Measurements from ENCODE around the gene RASAL2. TPM values are rescaled to one million over a fixed set of nuclear protein-coding genes. Genes with fewer than 3 reads are reported as not detected.

RASAL2 gene
- total RNA-seq, 1 experiment from 2014 or later = 36.8 TPM

DNA sequence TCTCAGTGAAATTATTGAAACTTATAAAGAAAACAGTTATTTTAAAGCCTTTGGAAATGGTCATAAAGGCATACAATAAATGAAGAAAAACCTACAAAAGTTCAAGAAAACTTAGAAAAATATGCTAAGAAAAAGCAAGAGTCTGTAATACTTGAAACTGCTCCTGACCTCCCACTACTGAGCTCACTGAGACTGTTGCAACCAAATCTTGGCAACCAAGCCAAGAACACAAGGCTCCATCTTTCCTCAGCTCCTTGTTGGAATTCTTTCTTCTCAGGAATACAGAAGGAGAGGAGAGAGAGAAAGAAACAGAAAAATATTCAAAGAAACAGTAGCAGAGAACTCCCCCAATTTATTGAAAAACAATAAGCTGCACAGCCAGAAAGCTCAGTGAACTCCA lies 160.5 kb downstream of the RASAL2 start:
- BruUV-seq (replicated peaks) = no TSS peak
- ChIA-PET CTCF (no interaction called here), POLR2A (no interaction called here)
- DNase-seq = no peak
- no peaks in the 10 kb centered on the region for H3K4me1 ChIP-seq
- no peak overlapping the region for H3K27ac Mint-ChIP-seq (ENCODE audit: unreplicated experiment)
- H3K4me3 Mint-ChIP-seq (ENCODE audit: unreplicated experiment) = no peak overlapping the region
- intact Hi-C loops (cut with micrococcal nuclease; ENCODE audit: unreplicated experiment) = no loop called here
- no peaks in the 10 kb centered on the region for H3K4me1 Mint-ChIP-seq (ENCODE audit: low read depth, unreplicated experiment)
- peaks cover 3% of the 10 kb centered on the region for H3K9me3 Mint-ChIP-seq (ENCODE audit: unreplicated experiment)
- no peaks in the 10 kb centered on the region for H3K27me3 Mint-ChIP-seq (ENCODE audit: insufficient read depth, unreplicated experiment)
- TF ChIP-seq CTCF (IDR thresholded peaks at IDR 0.05; ENCODE audit: insufficient read depth in 1 of 2, low read depth in 1 of 2, low read length in 1 of 2, severe bottlenecking in 1 of 2, unreplicated experiment in 1 of 2) = no peak
- H3K27me3 ChIP-seq (replicated peaks; ENCODE audit: control insufficient read depth, insufficient read depth, low read length) = no peaks in the 10 kb centered on the region
- H3K4me3 ChIP-seq (ENCODE audit: low read depth, low read length) = no peak overlapping the region
- H3K36me3 Mint-ChIP-seq (ENCODE audit: insufficient read depth, unreplicated experiment) = no peaks in the 10 kb centered on the region
- no peaks in the 10 kb centered on the region for H3K9me3 ChIP-seq
- H3K36me3 ChIP-seq (ENCODE audit: control insufficient read depth, insufficient read depth, low read length) = no peaks in the 10 kb centered on the region

DNA sequence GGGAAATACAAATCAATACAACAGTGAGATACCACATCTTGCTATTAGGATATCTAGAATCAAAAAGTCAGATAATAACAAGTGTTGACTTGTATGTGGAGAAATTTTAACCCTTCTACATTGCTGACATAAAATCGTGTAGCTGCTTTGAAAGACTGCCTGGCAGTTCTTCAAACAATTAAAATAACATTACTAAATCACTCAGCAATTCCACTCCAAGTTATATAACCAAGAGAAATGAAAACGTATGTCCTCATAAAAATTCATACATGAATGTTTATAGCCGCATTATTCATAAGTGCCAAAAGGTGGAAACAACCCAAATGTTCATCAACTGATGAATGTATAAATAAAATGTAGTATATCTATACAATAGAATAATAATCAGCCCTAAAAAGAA lies 164.6 kb downstream of the RASAL2 start:
- no peaks in the 10 kb centered on the region for H3K9me3 Mint-ChIP-seq (ENCODE audit: unreplicated experiment)
- H3K4me1 Mint-ChIP-seq (ENCODE audit: low read depth, unreplicated experiment) = no peaks in the 10 kb centered on the region
- Histone ChIP-seq H3K4me1 (peaks cover 8% of the 10 kb centered on the region), H3K9me3 (no peaks in the 10 kb centered on the region), H3K4me3 (ENCODE audit: low read depth, low read length) (no peak overlapping the region), H3K36me3 (ENCODE audit: control insufficient read depth, insufficient read depth, low read length) (no peaks in the 10 kb centered on the region), H3K27me3 (replicated peaks; ENCODE audit: control insufficient read depth, insufficient read depth, low read length) (no peaks in the 10 kb centered on the region)
- no peak overlapping the region for H3K4me3 Mint-ChIP-seq (ENCODE audit: unreplicated experiment)
- no peaks in the 10 kb centered on the region for H3K27me3 Mint-ChIP-seq (ENCODE audit: insufficient read depth, unreplicated experiment)
- H3K36me3 Mint-ChIP-seq (ENCODE audit: insufficient read depth, unreplicated experiment) = no peaks in the 10 kb centered on the region
- CTCF ChIA-PET = no interaction called here
- POLR2A ChIA-PET = no interaction called here
- DNase-seq = no peak
- no peak overlapping the region for H3K27ac Mint-ChIP-seq (ENCODE audit: unreplicated experiment)
- no peak for TF ChIP-seq CTCF (IDR thresholded peaks at IDR 0.05; ENCODE audit: insufficient read depth in 1 of 2, low read depth in 1 of 2, low read length in 1 of 2, severe bottlenecking in 1 of 2, unreplicated experiment in 1 of 2)
- BruUV-seq (replicated peaks) = no TSS peak
- intact Hi-C loops (cut with micrococcal nuclease; ENCODE audit: unreplicated experiment) = no loop called here

DNA sequence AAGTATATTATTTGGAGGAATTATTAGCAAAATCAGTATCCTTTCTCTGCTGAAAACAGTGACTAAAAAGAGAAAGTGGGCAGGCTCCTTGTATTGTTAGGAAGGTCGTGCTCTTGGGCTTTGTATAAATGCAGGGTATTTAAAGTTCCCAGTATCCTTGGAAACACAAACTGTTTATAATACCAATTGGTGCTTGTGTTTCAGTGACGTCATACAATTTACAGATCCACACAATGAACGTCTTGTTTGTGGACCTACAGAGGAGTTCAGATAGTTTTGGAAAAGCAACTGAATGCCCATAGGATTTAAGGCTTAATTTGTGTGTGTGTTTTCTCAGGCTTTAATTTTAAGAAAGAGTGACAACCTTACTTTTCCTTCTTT lies 168.2 kb downstream of the RASAL2 start:
- no peak for TF ChIP-seq CTCF (IDR thresholded peaks at IDR 0.05; ENCODE audit: insufficient read depth in 1 of 2, low read depth in 1 of 2, low read length in 1 of 2, severe bottlenecking in 1 of 2, unreplicated experiment in 1 of 2)
- no peak overlapping the region for H3K4me3 Mint-ChIP-seq (ENCODE audit: unreplicated experiment)
- H3K9me3 Mint-ChIP-seq (ENCODE audit: unreplicated experiment) = no peaks in the 10 kb centered on the region
- peaks cover 11% of the 10 kb centered on the region for H3K4me1 Mint-ChIP-seq (ENCODE audit: low read depth, unreplicated experiment)
- ChIA-PET POLR2A (no interaction called here), CTCF (no interaction called here)
- no TSS peak for BruUV-seq (replicated peaks)
- Histone ChIP-seq H3K4me3 (ENCODE audit: low read depth, low read length) (no peak overlapping the region), H3K36me3 (ENCODE audit: control insufficient read depth, insufficient read depth, low read length) (no peaks in the 10 kb centered on the region), H3K27me3 (replicated peaks; ENCODE audit: control insufficient read depth, insufficient read depth, low read length) (no peaks in the 10 kb centered on the region), H3K9me3 (no peaks in the 10 kb centered on the region), H3K4me1 (peaks cover 22% of the 10 kb centered on the region)
- H3K27ac Mint-ChIP-seq (ENCODE audit: unreplicated experiment) = no peak overlapping the region
- H3K36me3 Mint-ChIP-seq (ENCODE audit: insufficient read depth, unreplicated experiment) = no peaks in the 10 kb centered on the region
- intact Hi-C loops (cut with micrococcal nuclease; ENCODE audit: unreplicated experiment) = no loop called here
- DNase-seq = no peak
- H3K27me3 Mint-ChIP-seq (ENCODE audit: insufficient read depth, unreplicated experiment) = no peaks in the 10 kb centered on the region
